ENCODE data around the gene MAGIX.

DNA sequence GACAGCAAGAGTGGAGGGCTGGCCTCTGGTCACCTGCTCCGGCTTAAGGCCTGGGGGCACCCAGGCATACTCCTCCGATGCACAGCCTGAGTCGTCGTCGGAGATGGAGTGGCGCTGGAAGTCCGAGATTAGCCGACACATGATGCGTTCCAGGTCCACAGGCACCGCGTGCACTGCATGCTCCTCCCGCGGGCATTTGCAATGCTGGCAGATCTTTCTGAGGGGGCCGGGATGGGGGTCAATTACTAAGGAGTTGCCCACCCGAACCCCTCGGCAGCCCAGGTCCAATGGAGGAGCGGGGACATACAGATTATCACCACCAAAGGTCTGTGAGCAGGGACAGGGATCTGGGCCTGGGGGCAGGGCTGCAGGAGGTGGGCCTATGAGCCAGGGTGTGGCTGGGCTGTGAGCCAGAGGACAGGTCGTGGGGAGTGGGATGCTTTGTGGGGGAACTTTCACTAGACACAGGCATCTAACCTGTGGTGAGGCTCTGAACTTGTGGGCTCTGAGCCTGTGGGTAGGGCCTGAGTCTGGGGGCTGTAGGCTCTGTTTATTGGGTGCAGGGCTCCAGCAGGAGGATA is 21.2 kb downstream of the MAGIX start:
- no peak for TF ChIP-seq CTCF (IDR thresholded peaks at IDR 0.05; ENCODE audit: insufficient read depth, low read length, poor library complexity, severe bottlenecking)
- TF ChIP-seq EZH2phosphoT487 (conservative IDR thresholded peaks at IDR 0.05; ENCODE audit: low read length), result no peak

Data from SU-DHL-6 (cell line).